Smooth muscle cell (in vitro differentiated cells): ENCODE data around the gene CAPN13. TPM values are rescaled to one million over a fixed set of nuclear protein-coding genes. Genes with fewer than 3 reads are reported as not detected.

Experiments used
- DNase-seq: peaks from one replicate; lab custom pipeline; 2025; ENCODE audit not compliant: unreplicated experiment; lab: John Stamatoyannopoulos, UW
- H2AFZ ChIP-seq: fragments of 200-600 bp; sonication (generic); 2 replicates; pipeline ENCODE4 v1.6.0; 2016; ENCODE audit warnings: antibody characterized with exemption, low read depth, mild to moderate bottlenecking
- H3F3A ChIP-seq: fragments of 200-600 bp; sonication (generic); 2 replicates; pipeline ENCODE4 v1.6.0; 2017; ENCODE audit warnings: antibody characterized with exemption, low read depth
- H3K27ac ChIP-seq: fragments of 200-600 bp; sonication (generic); 2 replicates; pipeline ENCODE4 v1.5.1; 2016; ENCODE audit warnings: low read depth, mild to moderate bottlenecking
- H3K27me3 ChIP-seq: fragments of 200-600 bp; sonication (generic); 2 replicates; pipeline ENCODE4 v1.6.1; 2016; ENCODE audit warnings: low read depth, mild to moderate bottlenecking
- H3K36me3 ChIP-seq: fragments of 200-600 bp; sonication (generic); 2 replicates; pipeline ENCODE4 v1.5.1; 2016; ENCODE audit warnings: low read depth
- H3K4me1 ChIP-seq: fragments of 200-600 bp; sonication (generic); 2 replicates; pipeline ENCODE4 v1.5.1; 2016; ENCODE audit warnings: low read depth
- H3K4me2 ChIP-seq: fragments of 200-600 bp; sonication (generic); 2 replicates; pipeline ENCODE4 v1.6.0; 2016; ENCODE audit warnings: mild to moderate bottlenecking
- H3K4me3 ChIP-seq: fragments of 200-600 bp; sonication (generic); 2 replicates; pipeline ENCODE4 v1.5.1; 2016; ENCODE audit warnings: mild to moderate bottlenecking
- H3K79me2 ChIP-seq: fragments of 200-600 bp; sonication (generic); 2 replicates; pipeline ENCODE4 v1.6.0; 2016; ENCODE audit warnings: low read depth, mild to moderate bottlenecking
- H3K9ac ChIP-seq: fragments of 200-600 bp; sonication (generic); 2 replicates; pipeline ENCODE4 v1.6.0; 2016; ENCODE audit warnings: low read depth
- H3K9me3 ChIP-seq: fragments of 200-600 bp; sonication (generic); replicated peaks from 2 replicates; pipeline ENCODE4 v1.5.1; 2016; ENCODE audit warnings: low read depth
- H4K20me1 ChIP-seq: fragments of 200-600 bp; sonication (generic); 2 replicates; pipeline ENCODE4 v1.6.0; 2016; ENCODE audit warnings: low read depth
- whole genome bisulfite sequencing: methylation state at CpG from one replicate; pipeline ENCODE4 v1.1.7; 2016; ENCODE audit warnings: low lambda C conversion rate; 5-methylcytosine and 5-hydroxymethylcytosine counted together
- polyA plus RNA-seq: library from polyadenylated mRNA; unstranded; fragments of >200 nt; fragmentation: Nextera tagmentation; extraction: Ambion mirVana; gene quantifications from 2 replicates; pipeline ENCODE4 v1.2.1, GENCODE V29; 2016
- small RNA-seq: library from RNA; depleted of rRNA; stranded (forward); fragments of <200 nt; gene quantifications from one replicate; pipeline ENCODE3, GENCODE V24; 2014
- total RNA-seq: library from RNA; depleted of rRNA; stranded (reverse); fragments of >200 nt; gene quantifications from 2 replicates; pipeline ENCODE4 v1.2.3, GENCODE V29; 2014
- TF ChIP-seq, protein P1 (sequence below): fragments of 200-600 bp; sonication (generic); IDR thresholded peaks from 2 replicates; pipeline ENCODE4 v1.5.1; 2017; ENCODE audit warnings: borderline replicate concordance, mild to moderate bottlenecking, antibody characterized with exemption; ENCODE audit not compliant: insufficient read depth, poor library complexity, severe bottlenecking

CAPN13 gene
- total and polyA plus RNA-seq, 2 experiments from 2014 or later = 0.04 to 0.40 TPM

DNA sequence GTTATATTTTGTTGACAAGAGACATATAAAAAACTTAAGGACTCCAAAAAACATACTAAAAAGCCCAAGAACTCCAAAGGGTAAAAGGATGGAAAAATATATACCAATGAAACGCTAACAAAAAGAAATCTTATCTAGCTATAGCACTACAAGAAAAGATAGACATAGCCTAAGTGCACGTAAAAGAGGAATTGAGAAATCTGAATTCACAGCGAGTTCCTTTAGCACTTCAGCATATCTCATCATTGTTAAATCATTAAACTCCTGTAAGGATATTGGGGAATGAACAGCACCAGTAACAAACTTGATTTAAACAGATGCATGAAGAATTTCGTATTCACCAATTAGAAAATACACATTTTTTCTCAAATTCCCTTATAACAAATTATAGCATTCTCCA lies 134.1 kb downstream of the CAPN13 start:
- Histone ChIP-seq H3K27ac (no peak overlapping the region), H3K79me2 (no peaks in the 10 kb centered on the region), H4K20me1 (no peaks in the 10 kb centered on the region), H3K4me3 (no peak overlapping the region), H3K9ac (no peak overlapping the region), H3K36me3 (no peaks in the 10 kb centered on the region), H2AFZ (no peak overlapping the region), H3F3A (no peaks in the 10 kb centered on the region), H3K4me2 (no peak overlapping the region), H3K9me3 (peaks cover 12% of the 10 kb centered on the region), H3K27me3 (no peaks in the 10 kb centered on the region), H3K4me1 (no peaks in the 10 kb centered on the region)
- DNase-seq = no peak
- 90% methylated on average over 4 of the region's 4 CpGs for WGBS
- TF ChIP-seq, protein P1, sequence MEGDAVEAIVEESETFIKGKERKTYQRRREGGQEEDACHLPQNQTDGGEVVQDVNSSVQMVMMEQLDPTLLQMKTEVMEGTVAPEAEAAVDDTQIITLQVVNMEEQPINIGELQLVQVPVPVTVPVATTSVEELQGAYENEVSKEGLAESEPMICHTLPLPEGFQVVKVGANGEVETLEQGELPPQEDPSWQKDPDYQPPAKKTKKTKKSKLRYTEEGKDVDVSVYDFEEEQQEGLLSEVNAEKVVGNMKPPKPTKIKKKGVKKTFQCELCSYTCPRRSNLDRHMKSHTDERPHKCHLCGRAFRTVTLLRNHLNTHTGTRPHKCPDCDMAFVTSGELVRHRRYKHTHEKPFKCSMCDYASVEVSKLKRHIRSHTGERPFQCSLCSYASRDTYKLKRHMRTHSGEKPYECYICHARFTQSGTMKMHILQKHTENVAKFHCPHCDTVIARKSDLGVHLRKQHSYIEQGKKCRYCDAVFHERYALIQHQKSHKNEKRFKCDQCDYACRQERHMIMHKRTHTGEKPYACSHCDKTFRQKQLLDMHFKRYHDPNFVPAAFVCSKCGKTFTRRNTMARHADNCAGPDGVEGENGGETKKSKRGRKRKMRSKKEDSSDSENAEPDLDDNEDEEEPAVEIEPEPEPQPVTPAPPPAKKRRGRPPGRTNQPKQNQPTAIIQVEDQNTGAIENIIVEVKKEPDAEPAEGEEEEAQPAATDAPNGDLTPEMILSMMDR = no peak

Small RNA genes within 50 kb of the gene (small RNA-seq; reads per million reads assigned to genes)
- gene AC092569.1 = not detected
